Measurements from ENCODE around the gene ACTN1.
A peak's percentile ranks its signal among the peaks of the same experiment; 100 is the strongest.

- TF ChIP-seq EP300 (IDR thresholded peaks at IDR 0.05; ENCODE audit: borderline replicate concordance in 1 of 2, low read depth in 1 of 2, low read length in 1 of 2) (no peak), IRF3 (IDR thresholded peaks at IDR 0.05; ENCODE audit: low read depth, low read length) (peak; percentile 82), CTCF (IDR thresholded peaks at IDR 0.05) (no peak), USF2 (IDR thresholded peaks at IDR 0.05; ENCODE audit: borderline replicate concordance, low read depth, low read length) (no peak), REST (IDR thresholded peaks at IDR 0.05; ENCODE audit: low read depth, low read length) (no peak), POLR2AphosphoS5 (IDR thresholded peaks at IDR 0.05; ENCODE audit: low read depth, low read length) (peak; percentile 88), RXRA (IDR thresholded peaks at IDR 0.05; ENCODE audit: borderline replicate concordance, low read depth) (no peak)
Measured at GRCh38 chr14:68979021-68979721, at the start of gene ACTN1.
